HG02981 (cell line): ENCODE measurements around the gene DIPK1C.

Experiments
- ATAC-seq: cut with Tn5 transposase; IDR thresholded peaks from one replicate; pipeline ENCODE4 v1.9.1; 2021; ENCODE audit warnings: mild to moderate bottlenecking, moderate library complexity; ENCODE audit not compliant: unreplicated experiment

Gene DIPK1C

DNA sequence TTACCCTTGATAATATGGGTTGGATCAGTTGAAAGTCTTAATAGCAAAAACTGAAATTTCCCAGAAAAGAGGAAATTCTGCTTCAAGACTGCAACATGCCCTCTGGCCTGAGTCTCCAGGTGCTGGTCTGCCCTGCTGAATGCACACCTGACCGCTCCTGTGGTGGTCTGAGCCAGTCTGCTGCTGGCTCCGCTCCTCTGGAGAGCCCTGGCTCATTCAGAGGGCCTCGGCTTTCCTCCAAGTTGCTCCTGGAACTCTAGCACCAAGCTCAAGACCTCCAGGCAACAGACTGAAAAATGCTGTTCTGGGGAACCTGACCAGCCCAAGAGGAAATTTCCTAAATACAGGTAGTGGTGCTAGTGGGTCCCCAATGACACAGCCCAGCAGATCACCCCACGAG is 64.8 kb downstream of the DIPK1C start:
- ATAC-seq, result no peak

DNA sequence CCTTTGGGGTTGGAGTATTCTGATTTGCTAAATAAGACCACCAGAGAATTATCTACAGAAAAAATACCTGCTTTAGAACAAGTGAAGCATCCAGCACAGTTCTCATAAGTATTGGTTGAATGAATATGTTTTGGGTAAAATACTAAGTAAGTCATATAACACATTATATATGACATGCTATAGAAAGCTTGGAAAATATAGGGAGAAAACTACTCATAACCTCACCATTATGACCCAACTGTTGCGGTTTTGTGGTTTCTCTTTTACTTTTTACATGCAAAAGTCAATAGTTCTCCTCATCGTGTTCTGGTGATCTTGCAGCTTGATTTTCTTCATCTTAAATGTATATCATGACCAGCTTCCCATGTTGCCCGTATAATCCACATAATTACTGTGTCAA is 66.2 kb downstream of the DIPK1C start:
- no peak for ATAC-seq

DNA sequence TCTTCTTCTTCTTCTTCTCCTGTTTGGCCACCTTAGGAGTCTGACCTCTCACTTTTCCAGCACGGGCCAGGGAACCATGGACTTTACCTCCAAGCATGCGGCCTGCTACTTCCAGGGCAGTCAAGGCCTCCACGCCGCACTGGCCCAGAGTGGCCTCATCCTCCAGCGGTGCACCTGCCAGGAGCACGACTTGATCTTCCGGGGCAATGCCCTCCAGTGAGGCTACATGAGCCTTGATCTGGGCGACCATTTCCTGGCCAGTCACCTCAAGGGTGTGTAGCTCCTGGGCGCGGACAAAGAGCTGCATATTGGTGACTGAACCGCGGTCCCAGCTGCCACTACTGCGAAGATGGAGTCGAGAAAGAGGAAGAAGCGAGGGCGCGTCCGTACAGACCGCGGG is 67.1 kb downstream of the DIPK1C start:
- no peak for ATAC-seq

DNA sequence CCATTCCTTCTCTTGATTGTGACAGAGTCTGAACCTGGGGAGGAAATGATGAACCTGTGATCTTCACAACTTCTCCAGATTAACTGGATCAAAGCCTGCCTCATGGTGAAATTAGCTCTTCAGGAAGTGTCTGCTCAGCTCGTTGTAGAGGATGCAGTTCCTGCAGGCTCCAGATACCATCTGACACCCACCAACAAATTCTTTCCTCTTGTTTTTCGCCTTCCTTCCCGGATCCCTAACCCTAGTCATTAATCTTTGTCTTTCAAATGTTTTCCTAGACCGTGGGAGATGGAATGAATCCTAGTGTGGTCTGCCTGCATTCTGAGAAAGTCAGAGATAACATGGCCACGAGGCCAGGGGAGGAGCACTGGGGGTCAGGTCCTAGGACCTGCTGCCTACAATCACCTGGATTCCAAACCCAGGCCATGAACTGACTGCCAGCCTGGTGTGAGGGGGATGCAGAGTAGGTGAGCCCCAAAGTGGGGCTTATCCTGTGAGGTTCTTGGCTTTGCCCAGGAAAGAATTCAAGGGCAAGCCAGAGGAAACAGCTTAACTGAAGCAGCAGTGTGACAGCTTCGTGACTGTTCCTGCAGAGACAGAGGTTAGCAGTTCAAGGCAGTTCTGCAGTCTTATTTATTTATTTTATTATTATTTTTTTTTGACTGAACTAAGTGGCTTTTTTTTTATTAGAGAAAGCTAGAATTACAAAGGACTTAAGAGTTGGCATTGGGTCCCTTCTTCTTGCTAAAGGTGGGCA is 67.8 kb downstream of the DIPK1C start:
- ATAC-seq, result no peak

DNA sequence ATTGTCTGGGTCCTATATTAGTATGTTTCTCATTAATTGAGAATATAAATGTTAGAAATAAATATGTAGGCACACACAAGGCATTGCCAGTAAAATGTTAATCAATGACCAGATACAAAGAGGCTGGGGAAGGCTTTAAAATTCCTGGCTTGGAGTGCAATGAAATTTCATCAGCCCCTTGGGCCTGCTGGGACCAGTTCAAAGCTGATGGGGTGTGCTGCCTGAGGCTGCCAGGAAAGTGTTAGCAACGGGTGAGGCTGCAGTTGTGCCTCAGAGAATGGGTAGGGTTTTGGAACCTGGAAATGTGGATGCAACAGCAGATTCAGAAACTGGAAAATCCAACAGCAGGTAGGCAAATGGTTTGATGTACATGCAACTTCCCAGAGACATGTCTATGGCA is 68.9 kb downstream of the DIPK1C start:
- ATAC-seq, result no peak

DNA sequence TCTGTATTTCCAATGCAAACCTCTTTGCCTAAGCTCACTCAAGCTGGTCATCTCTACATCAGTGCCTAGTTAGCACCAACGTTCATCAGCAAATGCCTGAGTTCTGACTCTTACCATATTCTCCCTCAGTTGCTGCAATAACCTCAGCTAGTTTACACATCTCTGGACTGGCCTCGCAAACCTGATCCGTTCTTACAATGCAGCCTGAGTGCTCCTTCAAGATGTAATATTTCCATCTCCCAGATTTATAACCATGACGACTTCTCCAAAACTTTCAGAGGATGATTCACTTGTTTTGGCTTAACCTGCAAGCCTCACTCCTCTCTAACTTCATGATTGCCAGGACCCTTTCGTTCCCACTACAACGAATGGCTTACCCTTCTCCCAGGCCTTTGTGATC is 69.7 kb downstream of the DIPK1C start:
- ATAC-seq, result no peak
